GM18520 (cell line): ENCODE results near the gene LEKR1.
"Not testable (repeated sequence)": the region's sequence is repeated elsewhere in the genome, so short reads cannot be mapped to it uniquely, and the experiment has no call there.

Experiments used
- ATAC-seq: cut with Tn5 transposase; IDR thresholded peaks from one replicate; pipeline ENCODE4 v1.9.1; 2021; ENCODE audit not compliant: unreplicated experiment

LEKR1 gene

DNA sequence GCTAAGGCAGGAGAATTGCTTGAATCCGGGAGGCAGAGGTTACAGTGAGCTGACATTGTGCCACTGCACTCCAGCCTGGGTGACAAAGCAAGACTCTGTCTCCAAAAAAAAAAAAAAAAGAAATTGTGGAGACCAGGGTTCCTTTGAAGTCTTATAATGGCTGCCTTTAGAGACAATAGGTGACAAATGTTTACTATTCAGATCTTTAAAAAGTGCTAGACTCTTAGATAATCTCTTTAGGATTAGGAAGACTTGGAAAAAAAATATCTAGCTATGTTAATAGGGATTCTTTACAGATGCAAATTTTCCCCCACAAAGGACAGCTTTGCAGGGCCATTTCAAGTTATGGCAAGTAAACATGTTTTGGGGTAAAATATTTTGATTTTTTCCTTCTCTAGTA, 71.7 kb downstream of the LEKR1 start:
- not testable (repeated sequence) for ATAC-seq

DNA sequence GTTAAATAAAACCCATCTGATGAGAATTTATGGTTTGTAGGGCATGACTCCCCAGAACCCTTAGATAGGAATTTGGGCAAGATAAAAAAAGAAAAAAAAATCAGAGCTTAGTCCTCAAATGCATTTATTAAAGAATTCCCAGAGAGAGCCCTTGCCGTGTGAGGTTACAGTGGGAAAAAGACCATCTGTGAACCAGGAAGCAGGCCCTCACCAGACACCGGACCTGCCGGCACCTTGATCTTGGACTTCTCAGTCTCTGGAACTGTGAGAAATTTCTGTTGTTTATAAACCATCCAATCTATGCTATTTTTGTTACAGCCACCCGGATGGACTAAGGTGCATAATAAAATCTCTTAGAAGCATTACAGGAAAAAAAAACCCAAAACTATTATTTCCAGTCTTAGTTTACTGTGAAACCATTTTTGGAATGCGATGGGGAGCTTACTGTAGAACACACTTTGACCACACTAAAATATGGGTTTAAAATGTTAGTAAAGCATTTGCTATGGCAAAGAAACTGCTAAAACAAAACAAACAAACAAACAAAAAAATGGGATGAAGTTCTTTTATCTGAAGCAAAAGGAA, 72.2 kb downstream of the LEKR1 start:
- no peak for ATAC-seq

DNA sequence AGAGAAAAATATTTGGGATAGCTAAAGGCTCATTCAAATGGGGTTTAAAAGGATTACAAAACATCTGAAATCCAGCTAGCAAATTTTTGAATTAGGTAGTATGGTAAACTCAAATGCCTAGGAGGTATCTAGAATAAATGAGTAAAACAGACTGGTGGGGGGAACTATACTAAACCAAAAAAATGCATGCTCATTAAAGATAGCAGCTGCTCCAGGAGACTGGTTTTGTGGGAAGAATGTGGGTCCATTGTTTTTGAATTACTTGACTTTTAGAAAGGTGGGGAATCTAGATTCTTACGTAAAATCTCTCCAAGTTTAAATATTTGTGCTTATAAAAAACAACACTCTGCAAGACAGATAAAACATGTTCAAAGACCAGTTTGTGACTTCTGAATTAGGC, 73.8 kb downstream of the LEKR1 start:
- no peak for ATAC-seq

DNA sequence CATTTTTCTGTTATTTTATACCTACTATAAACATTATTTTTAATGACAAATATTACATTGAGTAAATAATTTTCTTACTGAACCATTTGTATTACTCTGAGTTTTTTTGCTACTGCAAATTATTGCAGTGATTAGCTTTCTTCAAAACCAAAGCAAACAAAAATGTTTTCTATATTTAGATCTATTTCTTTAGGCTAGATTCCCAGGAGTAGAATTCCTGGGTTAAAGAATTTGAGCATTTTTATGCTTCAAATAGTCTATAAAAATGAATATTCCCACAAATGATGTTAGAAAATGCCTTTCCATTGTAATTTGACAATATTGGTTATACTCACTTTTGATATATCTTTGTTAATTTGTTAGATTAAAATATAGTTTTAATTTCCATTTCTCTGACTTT, 76.8 kb downstream of the LEKR1 start:
- no peak for ATAC-seq

DNA sequence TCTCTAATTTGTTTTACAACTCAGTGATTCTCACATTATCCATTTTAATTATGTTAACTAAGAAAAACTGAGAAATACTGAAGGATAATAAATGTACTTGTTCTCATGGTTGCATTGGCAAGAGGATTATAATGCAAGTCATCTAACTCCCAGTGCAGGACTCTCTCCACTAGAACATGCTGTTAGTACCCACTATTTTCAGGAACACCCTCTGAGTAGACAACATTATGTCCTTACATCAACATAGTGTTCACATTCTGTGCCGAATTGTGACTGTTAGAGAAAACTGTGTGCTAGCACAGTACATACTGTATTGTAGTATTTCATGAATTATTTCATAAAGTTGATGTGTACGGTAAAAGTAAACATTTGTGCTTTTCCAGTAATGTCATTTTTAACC, 80.1 kb downstream of the LEKR1 start:
- ATAC-seq: no peak

DNA sequence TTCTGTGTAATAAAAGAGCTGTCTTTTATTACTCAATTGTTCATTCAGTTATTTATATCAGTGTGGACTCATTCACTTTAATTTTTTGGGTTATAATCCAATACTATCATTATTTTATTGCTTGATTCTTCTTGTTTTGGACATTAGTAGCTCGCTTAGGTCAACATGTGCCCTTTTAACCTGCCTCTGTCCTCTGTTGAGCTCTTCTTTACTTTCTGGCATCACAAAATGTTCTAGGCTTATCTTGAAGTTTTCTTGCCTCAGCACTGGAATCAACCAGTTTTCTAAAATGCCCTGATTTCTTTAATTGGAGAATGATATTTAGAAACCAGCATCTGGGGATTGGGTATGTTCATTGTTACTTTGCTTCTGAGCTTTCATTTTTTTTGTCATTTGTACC, 82.2 kb downstream of the LEKR1 start:
- ATAC-seq: no peak

DNA sequence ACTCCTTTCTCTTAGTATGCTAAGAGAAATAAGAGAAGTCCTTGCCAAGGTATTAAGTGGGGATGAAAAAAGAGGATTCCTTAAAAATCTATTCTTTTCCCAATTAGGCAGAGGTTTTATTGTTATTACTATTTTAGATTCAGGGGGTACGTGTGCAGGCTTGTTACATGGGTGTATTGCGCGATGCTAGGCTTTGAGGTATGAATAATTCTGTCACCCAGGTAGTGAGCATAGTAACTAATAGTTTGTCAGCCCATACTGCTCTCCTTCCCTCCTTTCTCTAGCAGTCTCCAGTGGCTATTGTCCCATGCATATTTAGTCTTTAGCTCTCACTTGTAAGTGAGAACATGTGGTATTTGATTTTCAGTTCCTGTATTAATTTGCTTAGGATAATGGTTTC, 83.9 kb downstream of the LEKR1 start:
- no peak for ATAC-seq

DNA sequence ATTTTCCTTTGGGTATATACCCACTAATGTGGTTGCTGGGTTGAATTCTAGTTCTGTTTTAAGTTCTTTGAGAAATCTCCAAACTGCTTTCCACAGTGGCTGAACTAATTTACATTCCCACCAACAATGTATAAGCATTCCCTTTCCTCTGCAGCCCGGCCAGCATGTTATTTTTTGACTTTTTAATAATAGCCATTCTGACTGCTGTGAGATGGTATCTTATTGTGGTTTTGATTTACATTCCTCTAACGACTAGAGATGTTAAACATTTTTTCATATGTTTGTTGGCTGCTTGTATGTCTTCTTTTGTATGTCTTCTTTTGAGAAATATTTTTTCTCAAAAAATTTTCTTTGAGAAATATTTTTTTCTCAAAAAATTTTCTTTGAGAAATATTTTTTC, 84.7 kb downstream of the LEKR1 start:
- not testable (repeated sequence) for ATAC-seq

DNA sequence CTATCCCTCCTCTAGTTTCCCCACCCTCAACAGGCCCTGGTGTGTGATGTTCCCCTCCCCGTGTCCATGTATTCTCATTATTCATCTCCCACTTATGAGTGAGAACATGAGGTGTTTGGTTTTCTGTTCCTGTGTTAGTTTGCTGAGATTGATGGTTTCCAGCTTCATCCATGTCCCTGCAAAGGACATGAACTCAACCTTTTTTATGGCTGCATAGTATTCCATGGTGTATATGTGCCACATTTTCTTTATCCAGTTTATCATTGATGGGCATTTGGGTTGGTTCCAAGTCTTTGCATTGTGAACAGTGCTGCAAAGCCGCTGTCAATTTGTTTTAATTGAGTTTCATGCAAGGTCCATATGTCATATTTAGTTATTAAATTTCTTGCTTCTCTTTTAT, 88.1 kb downstream of the LEKR1 start:
- ATAC-seq: not testable (repeated sequence)

DNA sequence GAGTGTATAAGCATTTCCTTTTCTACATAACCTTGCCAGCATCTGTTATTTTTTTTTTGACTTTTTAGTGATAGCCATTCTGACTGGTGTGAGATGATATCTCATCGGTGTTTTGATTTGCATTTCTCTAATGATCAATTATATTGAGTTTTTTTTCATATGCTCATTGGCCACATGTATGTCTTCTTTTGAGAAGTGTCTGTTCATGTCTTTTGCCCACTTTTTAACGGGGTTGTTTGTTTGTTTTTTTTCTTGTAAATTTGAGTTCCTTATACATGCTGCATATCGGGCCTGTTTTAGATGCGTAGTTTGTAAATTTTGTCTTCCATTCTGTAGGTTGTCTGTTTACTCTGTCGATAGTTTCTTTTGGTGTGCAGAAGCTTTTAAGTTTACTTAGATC, 89.2 kb downstream of the LEKR1 start:
- ATAC-seq: no peak

DNA sequence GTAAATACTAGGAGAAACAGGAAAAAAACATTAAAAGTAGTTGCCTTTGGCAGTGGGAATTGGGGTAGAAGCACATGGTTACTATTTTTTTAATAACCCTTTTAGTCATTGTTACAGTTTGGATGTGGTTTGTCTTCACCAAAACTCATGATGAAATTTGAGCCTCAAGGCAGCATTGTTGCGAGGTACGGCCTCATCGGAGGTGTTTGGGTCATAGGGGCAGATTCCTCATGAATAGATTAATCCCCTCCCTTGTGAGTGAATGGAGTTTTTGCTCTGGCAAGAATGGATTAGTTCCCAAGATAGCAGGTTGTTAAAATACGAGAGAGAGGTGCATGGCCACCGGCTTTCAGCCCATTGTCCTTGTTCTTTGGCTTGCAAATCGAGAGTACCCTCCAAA, 92.6 kb downstream of the LEKR1 start:
- ATAC-seq: no peak

DNA sequence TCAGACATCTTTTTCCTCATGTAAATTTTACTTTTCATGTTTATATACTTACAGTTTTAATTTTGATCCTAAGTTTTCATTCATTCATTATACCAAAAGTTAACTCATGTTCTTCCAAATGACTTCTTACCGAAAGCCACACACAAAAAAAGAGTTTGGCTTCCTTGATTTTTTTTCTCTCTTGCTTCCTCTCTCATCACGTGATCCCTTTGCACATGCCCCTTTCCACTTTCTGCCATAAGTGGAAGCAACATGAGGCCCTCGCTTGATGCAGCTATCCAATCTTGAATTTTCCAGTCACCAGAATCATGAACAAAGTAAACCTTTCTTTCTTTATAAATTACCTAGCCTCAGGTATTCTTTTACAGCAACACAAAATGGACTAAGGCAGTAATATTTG, 93.7 kb downstream of the LEKR1 start:
- ATAC-seq: no peak

DNA sequence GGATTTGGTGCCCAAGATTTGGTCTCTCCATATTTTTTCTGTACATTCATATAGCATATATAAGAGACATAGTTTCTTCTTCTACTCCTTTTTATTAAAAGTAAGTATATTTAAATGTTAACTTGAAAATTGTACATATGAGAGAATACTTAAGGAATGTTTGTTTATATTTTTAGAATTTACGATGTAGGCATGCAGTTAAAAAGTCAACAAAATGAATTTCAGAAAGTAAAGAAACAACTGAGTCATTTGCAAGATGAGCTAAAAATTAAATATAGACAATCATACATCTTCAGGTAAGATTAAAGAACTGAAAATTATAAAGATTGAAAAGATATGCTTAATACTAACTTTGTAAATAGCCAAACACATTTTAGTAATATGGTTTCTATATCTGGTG, 94.2 kb downstream of the LEKR1 start:
- no peak for ATAC-seq

DNA sequence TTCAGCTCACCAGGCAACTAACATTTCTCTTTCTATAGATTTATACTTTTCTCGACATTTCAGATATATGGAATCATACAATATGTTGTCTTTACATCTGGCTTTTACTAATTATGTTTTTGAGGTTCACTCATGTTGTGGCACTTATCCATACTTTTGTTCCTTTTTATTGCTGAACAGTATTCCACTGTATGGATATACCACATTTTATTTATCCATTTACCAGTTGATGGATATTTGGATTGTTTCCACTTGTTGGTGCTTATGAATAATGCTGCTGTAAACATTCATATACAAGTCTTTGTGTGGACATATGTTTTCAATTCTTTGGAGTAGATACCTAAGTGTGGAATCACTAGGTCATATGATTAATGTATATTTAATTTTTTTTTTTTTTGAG, 97.2 kb downstream of the LEKR1 start:
- no peak for ATAC-seq

DNA sequence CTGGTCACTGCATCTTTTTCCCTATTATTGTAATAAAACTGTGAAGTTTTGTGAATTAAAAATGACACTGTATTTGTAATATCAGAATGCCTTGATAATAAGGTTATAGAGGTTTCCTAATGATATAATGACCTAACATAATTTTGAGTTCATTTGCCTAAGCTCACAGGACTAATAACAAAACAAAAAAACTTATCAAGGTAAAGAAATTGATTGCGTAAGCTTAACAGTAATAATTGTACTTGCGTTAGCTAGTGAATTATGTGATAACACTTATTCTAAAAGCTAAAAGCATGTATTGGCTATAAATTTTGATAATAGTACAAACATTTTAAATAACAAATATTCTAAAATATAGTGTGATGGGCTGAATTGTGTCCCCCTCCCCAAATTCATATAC, 112.6 kb downstream of the LEKR1 start:
- no peak for ATAC-seq

DNA sequence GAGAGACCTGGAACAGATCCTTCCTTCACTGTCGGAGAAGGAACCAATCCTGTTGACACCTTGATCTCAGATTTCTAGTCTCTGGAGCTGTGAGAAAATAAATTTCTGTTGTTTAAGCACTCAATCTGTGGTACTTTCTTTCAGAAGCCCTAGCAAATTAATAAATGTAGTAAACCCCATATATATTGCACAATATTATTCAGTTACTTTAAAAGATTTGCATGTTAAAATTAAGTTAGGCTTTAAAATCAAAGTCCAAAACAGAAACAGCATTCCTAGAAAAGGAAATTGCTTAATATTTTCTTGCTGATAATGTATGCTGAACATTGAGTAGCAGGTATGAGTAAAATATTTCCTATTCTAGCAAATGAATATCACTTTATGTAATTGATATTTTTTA, 113.2 kb downstream of the LEKR1 start:
- no peak for ATAC-seq

DNA sequence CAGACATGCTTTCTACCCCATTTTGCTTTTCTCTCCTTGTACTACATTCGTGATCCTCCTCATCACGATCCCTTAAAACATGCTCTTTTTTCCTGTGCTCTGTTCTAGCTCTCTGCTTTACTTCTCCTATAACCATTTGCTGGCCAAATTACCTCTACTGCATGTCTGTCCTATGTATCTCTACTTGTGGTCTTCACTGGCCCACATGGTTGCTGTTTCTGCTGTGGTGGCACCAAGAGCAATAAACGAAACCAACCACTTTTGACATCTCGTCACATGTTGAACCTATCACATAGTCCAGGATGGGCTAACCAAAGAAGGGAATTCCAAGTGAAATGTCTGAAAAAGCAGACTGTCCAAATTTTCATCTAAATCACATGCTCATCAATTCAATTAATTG, 115.2 kb downstream of the LEKR1 start:
- ATAC-seq: no peak

DNA sequence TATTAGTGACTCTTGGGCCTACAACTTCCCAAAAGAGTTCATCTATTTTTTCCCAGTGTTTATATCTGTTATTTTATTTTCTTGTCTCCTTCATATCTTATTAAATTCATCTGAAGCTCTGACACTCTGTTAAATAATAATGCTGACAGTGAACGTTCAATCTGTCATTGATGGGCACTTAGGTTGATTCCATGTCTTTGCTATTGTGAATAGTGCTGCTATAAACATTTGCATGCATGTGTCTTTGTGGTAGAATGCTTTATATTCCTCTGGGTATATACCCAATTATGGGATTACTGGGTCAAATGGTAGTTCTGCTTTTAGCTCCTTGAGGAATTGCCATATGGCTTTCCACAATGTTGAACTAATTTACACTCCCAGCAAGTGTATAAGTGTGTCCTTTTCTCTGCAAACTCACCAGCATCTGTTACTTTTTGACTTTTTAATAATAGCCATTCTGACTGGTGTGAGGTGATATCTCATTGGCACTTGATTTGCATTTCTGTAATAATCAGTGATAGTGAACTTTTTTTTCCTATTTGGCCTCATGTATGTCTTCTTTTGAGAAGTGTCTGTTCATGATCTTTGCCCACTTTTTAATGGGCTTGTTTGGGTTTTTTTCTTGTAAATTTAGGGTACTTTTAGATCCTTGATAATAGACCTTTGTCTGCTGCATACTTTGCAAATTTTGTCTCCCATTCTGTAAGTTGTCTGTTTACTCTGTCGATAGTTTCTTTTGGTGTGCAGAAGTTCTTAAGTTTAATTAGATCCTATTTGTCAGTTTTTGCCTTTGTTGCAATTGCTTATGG, 122.5 kb downstream of the LEKR1 start:
- ATAC-seq: no peak

DNA sequence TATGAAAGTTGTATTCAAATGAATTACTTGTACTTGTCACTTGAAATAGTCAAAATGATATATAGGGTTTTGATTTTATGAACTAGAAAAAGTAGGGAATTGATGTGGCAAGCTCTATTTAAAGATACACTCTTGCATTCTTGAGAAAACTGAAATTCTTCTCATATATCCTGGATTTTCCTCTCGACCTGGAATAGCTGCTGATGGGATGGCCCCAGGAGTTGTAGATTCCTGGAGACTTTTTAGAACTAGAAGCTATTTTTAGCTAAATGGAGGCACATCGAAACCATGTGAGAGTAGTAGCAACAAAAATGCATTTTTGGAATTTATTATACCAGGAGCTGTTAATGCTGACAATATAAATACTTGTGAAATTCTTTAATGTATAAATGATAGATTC, 125.9 kb downstream of the LEKR1 start:
- ATAC-seq: no peak

DNA sequence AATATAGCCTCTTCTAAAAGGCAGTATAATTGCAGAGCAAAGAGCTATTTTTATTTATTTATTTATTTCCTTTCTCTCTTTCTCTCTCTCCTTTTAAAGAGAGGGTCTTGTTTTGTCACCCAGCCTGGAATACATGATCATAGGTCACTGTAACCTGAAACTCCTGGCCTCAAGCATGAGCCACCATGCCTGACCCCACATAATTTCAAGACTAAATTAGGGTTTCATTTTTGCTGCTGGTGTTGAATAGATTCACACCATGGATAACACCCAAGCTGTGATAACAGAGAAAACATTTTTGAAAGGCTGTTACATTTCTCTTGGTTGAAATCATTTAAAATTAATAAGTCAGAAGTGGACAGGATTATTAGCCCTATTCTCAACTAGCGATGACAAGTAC, 131.6 kb downstream of the LEKR1 start:
- no peak for ATAC-seq

DNA sequence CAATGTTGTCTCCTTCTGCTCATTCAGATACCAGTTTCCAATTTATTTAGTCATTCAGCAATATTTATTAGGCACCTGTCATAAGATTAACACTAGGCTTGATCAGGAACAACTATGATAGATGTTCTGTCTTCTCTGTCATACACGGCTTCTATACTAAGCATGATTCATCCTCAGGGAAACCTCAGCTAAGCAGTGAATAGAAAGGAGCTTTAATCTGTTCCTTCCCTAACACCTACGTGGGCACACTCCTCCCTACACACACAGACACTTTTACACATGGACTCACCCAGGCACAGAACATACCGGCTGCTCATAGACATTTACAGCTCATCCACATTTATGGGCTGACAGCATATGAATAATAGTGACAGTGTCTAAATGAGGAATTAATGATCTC, 136.9 kb downstream of the LEKR1 start:
- no peak for ATAC-seq

DNA sequence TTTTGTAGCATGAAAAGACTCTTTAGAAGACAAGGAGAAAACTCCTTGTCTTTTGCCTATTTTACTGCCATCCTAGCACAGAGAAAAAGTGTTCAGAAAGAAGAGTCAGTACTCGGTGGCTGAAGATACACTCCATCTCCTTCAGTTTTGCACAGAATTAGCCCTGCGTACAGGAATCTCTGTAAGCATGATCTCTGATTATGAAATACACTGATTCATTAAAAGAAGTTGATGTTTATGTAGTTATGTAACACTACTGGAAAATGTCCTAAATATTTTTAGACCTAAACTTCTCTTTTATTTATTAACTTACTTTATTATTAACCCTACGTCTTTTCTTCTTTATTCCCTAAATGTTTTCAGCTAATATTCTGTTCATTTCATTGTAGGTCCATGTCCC, 138.4 kb downstream of the LEKR1 start:
- ATAC-seq: no peak

DNA sequence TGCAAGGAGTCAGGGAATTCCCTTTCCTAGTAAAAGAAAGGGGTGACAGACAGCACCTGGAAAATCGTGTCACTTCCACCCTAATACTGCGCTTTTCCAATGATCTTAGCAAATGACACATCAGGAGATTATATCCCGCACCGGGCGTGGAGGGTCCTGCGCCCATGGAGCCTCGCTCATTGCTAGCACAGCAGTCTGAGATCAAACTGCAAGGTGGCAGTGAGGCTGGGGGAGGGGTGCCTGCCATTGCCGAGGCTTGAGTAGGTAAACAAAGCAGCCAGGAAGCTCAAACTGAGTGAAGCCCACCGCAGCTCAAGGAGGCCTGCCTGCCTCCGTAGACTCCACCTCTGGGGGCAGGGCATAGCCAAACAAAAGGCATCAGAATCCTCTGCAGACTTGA, 140.2 kb downstream of the LEKR1 start:
- ATAC-seq: not testable (repeated sequence)
